Right renal cortex interstitium (tissue), 3 donors: ENCODE data around the gene FAM221A. TPM values are rescaled to one million over a fixed set of nuclear protein-coding genes. Genes with fewer than 3 reads are reported as not detected.
A peak's percentile ranks its signal among the peaks of the same experiment; 100 is the strongest.

Experiments used
- DNase-seq, 3 donors: peaks; one replicate each; pipeline ENCODE4 v3.0.0-alpha.2; 2013; ENCODE audit warnings: low read depth in 3 of 3, low spot score in 2 of 3
- polyA plus RNA-seq, 3 donors: library from polyadenylated mRNA; unstranded; fragments of 120-200 nt; gene quantifications; one replicate each; pipeline ENCODE4 v1.2.1, GENCODE V29; 2013; ENCODE audit not compliant: insufficient read length in 3 of 3

Gene FAM221A, protein sequence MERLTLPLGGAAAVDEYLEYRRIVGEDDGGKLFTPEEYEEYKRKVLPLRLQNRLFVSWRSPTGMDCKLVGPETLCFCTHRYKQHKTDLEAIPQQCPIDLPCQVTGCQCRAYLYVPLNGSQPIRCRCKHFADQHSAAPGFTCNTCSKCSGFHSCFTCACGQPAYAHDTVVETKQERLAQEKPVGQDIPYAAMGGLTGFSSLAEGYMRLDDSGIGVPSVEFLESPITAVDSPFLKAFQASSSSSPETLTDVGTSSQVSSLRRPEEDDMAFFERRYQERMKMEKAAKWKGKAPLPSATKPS
- polyA plus RNA-seq, result 10 to 100 TPM; 12.8 to 17.7 (median 17.0) TPM

DNA sequence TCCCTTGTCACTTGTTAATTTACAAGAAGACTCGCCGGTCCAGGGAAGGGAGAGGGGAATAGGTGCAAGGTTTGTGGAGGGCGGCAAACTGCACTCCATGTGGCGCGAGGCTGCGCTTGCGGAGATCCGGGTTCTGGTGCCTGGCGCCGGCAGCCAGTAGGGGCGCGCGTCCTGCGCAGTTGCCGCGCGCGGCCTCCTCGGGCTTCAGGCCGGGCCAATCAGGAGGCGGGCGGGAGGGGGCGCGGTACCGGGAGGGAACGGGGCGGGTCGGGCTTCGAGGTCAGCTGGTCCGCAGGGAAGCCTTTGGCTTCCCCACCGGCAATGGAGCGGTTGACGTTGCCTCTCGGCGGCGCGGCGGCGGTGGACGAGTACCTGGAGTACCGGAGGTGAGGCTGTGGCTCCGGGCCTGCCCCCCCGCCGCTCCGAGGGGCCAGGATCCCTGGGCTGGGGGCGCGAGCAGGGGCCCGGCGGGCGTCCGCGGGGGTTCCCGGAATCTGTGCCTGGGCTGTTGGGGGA is at the start of gene FAM221A:
Gene FAM221A, plus strand, starts transcription at position 302 of the 516 bp plus-strand sequence. Its CDS starts 20 bp downstream, at position 322.
- DNase-seq, result peak in 2 of 3 donors; percentile 57 to 68

DNA sequence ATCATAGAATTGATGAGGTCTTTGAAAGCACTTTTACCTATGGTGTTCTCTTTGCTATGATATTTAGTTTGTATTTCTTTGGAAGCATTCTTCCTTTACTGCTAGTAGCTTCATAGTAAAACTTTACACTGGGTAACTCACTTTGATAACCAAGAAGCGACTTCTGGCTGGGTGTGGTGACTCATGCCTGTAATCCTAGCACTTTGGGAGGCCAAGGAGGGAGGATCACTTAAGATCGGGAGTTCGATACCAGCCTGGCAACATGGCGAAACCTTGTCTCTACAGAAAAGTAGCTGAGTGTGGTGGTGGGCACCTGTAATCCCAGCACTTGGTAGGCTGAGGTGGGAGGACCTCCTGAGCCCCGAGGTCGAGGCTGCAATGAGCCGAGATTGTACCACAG is 46.6 kb upstream of the FAM221A start:
- no peak for DNase-seq

DNA sequence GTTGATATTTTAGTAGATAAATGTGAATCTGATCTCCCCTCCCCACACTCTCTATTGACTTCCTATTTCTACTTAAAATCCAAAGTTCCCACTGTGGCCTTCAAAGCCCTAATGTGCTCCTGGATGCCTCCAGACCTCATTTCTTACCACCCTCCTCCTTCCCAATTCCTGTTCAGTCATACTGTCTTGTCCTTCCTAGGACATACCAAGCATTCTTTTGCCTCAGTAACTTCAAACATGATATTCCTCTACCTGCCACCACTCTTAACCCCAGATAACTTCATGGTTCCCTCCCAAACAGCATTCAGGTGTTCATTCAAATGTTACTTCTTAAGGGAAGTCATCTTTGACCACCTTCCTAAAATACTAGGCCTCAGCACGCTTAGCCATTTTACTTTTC is 34.2 kb upstream of the FAM221A start:
- DNase-seq, result no peak

DNA sequence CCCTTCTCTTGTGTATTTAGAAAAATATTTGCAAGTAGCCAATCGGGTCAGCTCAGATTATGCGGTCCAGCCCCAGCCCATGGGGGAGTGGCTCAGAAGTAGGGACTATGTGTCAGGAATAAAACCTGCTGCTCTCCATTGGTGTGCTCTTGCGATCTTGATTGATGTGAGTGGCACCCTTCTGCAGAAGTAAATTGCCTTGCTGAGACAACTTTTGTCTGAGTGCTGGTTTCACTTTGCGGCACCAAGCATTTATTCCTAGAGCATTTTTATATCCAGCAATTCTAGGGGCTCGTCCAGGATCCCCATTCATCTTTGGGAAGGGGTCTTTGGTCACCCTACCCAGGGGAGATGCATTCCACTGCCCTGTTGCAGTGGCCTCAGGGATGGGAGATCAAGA is 26.1 kb upstream of the FAM221A start:
- DNase-seq, result no peak

DNA sequence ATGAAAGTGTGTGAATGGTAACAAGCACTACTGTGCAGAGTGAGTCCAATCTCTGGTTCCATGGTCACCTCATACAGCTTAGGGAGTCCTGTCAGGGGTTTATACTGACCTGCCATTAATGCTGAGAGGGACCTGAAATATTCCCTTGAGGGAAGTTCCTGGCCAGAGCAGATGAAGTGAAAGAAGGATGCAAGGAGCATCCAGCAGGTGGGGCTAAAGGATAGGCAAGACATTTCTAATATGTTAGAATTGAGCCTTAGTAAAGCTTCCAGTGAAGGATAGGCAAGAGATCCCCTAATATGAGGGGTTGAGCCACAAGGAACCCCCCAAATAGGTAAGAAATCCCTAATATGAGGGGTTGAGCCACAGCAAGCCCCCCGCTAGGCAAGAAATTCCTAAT is 25.5 kb upstream of the FAM221A start:
- DNase-seq, result no peak

DNA sequence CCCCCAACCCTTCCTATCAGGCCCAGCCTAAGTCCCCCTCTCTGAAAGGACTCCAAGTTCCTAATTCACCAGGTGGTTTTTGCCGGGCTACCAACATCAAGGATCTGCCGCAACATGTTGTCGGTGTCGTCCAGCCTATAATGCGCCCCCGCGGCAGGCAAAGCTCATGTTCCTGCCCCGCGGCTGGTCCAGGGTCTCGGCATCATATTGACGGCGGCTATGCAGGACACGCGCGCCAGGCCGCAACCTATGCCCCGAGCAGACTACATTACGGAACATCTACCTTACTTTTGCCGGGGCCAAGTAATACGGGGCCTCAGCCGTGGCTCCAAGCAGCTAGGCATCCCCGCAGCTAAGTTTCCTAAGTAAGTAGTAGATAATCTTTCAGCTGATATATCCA is 24.6 kb upstream of the FAM221A start:
- DNase-seq, result no peak

DNA sequence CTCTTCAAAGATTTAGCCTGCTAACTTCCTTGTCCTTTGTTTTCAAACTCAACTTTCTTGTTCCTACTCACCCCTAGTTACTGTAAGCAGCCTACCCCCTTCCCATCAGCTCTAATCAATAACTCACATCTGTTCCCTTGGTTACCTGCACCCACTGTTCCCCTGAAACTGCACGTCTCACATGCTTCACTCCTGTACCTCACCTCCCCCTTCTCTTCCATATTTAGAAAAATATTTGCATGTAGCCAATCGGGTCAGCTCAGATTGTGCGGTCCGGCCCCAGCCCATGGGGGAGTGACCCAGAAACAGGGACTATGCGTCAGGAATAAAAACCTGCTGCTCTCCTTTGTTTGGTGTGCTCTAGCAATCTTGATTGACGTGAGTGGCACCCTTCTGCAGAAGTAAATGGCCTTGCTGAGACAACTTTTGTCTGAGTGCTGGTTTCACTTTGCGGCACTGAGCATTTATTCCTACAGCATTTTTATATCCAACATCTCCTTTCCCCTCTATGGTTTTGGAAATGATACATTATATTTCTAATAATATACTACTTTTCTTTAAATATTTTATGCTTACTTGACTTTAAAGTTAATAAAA is 21.1 kb upstream of the FAM221A start:
- no peak for DNase-seq

DNA sequence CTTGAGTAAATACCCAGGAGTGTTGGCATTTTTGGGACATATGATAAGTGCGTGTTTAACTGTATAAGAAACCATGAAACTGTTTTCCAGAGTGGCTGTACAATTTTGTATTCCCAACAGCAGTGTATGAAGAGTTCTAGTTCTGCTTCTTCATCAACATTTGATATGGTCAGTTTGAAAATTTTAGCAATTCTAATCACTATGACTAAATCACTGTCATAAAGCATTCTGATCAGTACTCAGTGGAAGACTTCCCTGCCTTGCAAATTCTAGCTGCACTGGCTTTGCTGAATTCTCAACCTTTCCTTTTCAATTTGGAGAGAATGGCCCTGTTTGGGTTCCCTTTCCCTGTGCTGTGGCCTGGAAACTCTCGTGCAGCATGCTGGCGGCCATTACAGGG is 18.6 kb upstream of the FAM221A start:
- DNase-seq, result no peak

DNA sequence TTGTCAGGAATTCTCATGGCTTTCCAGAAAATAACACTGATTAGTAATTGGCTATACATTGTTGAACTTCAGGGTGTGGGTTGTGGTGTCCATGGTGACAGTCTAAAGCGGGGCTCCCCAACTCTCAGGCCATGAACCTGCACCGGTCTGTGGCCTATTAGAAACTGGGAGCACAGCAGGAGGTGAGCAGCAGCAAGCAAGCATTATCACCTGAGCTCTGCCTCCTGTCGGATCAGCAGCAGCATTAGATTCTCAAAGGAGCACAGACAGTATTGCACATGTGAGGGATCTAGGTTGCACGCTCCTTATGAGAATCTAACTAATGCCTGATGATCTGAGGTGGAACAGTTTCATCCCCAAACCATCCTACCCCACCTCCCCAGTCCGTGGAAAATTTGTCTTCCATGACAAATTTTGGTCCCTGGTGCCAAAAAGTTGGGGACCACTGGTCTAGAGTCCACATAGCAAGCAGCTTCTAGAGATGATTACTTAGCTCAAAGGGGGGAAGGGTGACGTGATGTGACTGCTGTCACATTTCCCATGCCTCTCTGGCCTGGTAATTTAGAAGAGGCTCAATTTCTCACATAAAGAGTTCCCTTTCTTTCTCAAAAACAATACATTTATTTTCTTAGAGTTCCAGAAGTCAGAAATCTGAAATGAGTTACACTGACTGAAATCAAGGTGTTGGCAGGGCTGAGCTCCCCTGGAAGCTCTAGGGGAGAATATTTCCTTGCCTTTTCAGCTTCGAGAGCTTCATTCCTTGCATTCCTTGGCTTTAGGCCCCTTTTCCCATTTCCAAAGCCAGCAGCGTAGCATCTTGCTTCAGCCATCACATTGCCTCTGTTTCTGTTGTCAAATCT is 17.6 kb upstream of the FAM221A start:
- DNase-seq, result no peak

DNA sequence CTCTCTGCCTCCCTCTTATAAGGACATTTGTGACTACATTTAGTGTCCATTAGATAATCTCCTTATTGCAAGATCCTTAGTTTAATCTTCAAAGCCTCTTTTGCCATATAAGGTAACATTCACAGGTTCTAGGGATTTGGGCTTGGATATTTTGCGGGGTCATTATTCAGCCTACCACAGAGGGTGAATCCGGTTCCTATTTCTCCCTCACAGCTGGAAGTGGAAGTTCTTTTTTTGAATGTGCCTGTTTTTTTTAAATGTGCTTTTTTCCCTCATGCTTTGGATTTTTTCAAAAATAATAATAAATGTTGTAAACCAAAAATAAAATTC is 17.1 kb upstream of the FAM221A start:
- no peak for DNase-seq

DNA sequence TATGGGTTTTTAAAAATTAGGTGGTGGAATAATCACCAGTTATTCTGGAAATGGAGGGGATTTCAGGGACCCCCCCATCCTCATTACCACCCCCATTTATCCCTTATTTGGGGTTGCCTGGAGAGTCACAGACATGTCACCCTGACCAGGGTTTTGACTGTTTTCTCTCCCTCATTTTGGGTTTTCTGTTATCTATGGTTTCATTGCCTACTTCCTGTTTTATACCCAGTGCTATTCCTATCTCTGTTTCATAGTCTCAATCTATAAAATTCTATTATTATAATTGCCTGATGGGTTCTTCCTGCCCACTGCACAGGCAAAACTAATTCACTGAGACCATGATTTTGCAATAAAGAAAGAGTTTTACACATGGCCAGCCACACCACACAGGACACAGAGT is 15.9 kb upstream of the FAM221A start:
- no peak for DNase-seq

DNA sequence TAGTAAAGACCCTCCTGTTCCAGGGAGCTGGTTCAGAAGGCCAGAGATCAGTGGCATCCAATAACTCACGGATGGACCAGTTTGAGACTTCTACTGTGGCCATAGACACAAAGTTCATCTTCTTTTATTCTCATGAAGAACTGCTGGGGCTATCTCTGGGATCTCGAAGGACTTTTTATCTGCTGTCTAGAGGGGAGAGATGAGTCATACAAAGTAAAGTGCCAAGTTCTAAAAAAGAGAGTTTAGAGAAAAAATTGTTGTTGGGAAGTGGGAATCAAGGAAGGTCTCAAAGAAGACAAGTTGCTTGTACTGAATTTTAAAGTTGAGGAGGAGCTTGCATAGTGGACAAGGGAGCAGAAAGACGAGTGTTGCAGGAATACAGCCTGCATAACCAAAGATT is 8.0 kb upstream of the FAM221A start:
- DNase-seq, result no peak

DNA sequence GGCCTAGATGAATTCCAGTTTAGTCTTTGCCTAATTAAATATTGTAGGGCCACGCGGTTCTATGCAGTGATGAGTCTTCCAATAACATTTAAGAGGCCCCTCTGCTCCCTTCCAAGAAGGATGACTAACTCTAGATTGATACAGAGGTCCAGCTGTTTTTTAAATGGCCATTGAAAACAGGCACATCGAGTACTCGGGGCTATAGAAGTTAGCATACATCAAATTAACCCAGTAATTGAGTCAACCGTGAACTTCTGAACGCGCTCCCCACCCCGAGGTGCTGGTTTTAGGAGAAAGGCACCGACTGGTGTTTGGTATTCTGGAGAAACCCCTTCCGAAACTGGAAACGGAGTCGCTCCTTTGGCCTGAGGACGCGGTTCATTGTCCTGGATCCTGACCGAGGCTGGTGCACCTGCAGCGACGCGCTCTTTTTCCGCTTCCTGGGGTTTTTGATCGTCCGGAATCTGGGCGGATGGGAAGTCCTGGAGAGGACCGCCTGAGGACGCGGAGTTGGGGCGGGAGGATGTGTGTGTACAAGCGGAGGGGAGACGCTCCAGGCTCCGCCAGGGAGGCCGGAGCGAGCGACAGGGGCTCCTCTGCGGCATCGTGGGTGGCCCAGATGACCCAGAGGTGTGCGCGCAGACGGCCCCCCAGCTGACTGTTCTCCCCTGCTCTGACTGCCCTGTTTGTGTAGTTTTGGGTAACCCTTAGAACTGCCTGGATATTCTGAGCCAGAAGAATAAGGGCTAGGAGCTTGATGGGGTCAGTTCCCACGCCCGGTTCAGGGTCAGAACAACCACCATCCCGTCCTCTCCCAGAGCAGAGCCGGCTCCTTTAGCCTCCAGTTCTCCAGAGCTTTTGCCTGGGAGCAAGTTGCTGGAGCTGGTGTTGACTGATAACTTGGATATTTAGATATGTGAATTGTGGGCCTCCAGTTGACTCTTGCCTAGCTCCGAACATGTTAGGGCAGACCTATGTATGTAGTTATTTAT is 711 bp downstream of the FAM221A start:
- peak in 2 of 3 donors; percentile 53 to 74 for DNase-seq

DNA sequence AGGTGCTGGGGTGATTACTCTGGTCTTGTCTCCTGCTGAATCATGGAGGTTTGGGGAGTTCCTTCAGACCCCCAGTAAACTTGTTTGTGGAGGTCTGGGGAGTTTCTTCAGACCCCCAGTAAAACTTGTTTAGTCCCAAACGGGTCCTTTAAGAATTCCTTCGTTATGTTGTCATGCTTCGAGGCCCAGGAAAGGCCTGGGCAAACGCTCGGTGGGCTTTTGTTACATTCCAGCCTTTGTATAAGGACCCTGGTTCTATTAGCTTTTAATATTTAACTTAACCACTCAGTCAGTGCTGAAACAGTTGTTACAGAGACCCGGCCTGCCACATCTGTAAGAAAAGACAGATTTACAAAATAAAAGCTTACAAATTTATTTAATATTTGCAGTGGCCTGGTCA is 4.0 kb downstream of the FAM221A start:
- peak in 1 of 3 donors; percentile 13 for DNase-seq

DNA sequence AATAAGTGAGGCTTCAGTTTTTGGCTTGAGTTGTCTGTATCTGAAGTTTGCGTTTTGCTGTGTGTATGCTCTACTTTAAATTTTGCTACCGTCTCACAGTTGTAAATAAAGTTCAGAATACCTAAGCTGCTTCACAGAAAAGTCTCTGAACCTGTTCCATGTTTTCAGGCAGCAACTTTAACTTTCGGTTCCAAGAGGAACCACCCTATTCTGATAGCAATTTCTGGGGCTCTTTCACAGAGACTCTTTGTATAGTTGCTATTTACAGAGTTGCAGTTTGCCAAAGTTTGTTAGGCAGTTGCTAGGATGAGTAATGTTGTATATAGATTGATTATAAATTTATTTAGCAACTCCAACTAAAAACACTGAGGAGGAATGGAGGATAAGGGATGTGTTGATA is 5.7 kb downstream of the FAM221A start:
- DNase-seq, result no peak

DNA sequence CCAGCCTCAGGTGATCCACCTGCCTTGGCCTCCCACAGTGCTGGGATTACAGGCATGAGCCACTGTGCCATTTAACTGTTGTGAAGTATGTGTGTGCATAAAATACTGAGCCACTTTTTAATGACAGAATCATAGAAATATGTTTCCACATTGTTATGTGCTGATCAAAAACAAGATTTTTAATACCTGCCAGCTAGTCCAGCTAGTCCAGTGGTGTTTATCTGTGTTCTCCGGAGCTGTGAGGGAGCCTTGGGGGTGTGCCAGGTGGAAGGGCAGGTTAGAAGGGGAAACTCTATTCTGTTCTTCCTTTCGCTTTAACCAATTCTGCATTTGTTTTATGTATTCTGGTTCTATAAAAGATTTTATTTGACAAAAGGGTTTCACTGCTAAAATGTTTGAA is 7.0 kb downstream of the FAM221A start:
- DNase-seq, result no peak

DNA sequence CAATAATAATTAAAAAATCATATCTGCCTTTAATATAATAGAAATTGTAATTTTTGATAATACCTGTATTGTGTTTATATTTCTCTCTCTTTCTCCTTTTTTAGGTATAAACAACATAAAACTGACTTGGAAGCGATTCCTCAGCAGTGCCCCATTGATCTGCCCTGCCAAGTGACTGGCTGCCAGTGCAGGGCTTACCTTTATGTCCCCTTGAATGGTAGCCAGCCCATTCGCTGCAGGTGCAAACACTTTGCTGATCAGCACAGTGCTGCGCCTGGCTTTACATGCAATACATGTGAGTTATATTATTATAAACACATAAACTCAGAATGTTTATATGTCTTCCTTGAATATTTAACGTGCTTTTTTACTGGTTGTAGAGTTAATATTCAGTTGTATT is 9.2 kb downstream of the FAM221A start:
- no peak for DNase-seq

DNA sequence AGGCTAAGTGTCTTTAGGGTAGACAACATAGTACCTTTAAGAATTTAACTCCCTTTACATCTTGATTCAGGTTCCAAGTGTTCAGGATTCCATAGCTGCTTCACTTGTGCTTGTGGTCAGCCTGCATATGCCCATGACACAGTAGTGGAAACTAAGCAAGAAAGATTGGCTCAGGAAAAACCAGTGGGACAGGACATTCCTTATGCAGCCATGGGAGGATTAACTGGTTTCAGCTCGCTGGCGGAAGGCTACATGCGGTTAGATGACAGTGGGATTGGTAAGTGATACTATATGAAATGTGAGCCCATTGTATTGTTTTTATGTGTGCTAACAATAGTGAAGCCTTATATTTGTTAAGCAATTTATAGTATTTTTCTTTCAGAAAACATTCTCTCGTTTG is 11.3 kb downstream of the FAM221A start:
- DNase-seq, result no peak

DNA sequence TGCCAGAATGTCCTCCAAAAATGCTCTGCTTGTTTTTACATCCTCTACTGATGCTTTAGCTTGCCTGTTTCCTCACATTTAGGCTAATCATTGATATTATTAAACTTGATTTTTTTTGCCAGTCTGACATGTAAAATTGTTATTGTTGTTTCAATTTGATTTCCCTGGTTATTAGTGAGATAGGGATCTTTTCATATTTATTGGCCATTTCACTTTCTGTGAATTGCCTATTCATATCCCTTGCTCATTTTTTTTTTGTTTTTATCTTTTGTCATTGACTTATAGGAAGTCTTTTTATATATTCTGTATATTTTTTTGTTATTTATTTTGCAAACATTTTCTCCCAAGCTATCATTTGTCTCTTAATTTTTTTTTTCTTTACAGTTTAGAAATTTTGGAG is 13.2 kb downstream of the FAM221A start:
- DNase-seq, result no peak

DNA sequence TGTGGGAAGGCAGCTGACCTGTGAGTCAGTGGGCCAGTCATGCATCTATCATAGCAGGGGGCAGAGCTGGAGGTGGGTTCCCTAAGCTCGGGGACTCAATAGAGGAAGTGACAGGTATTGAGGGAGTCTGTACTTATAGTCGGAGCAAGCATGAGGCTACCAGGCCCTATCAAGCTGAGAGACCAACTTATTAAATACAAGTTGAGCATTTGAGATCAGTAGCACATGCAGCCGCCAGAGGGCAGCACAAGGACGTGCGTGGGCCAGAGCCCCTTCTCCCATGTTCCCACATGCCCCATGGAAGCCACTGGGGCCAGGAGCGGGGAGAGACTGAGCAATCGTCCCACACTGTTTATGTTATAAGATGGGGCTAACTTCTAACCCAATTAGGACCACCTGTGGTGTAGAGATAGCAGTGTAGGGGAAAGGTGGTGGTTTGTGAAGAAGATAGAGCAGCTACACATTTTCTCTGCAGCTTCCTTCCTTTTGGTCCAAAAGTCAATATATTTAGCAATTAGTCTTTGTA is 17.0 kb downstream of the FAM221A start:
- DNase-seq, result no peak
